H9 (cell line): ENCODE data around the gene MYOZ2. TPM values are rescaled to one million over a fixed set of nuclear protein-coding genes. Genes with fewer than 3 reads are reported as not detected.

ENCODE experiments used
- DNase-seq: peaks from one replicate; pipeline ENCODE4 v3.0.0-alpha.2; 2017
- H2AFZ ChIP-seq: one replicate; pipeline ENCODE4 v1.6.1; 2013; ENCODE audit warnings: mild to moderate bottlenecking, low read length, control low read depth, moderate library complexity
- H2AK5ac ChIP-seq: 2 replicates; pipeline ENCODE4 v1.6.1; 2013; ENCODE audit warnings: low read length, control low read depth, mixed read lengths; ENCODE audit not compliant: insufficient read length
- H2BK120ac ChIP-seq: one replicate; pipeline ENCODE4 v1.6.1; 2013; ENCODE audit warnings: low read depth, mild to moderate bottlenecking, low read length, control low read depth, inconsistent platforms; ENCODE audit not compliant: poor library complexity, severe bottlenecking
- H2BK12ac ChIP-seq: 2 replicates; pipeline ENCODE4 v1.6.1; 2013; ENCODE audit warnings: low read length, control low read depth, mixed read lengths, low read depth; ENCODE audit not compliant: insufficient read length
- H2BK15ac ChIP-seq: 2 replicates; pipeline ENCODE4 v1.6.1; 2013; ENCODE audit warnings: low read depth, low read length, control low read depth
- H2BK20ac ChIP-seq: one replicate; pipeline ENCODE4 v1.6.1; 2013; ENCODE audit warnings: low read depth, mild to moderate bottlenecking, low read length, control low read depth, inconsistent platforms; ENCODE audit not compliant: poor library complexity, severe bottlenecking
- H2BK5ac ChIP-seq: 2 replicates; pipeline ENCODE4 v1.6.1; 2013; ENCODE audit warnings: low read length, control low read depth, mixed read lengths; ENCODE audit not compliant: insufficient read length
- H3K14ac ChIP-seq: 2 replicates; pipeline ENCODE4 v1.6.1; 2013; ENCODE audit warnings: low read length, control low read depth; ENCODE audit not compliant: insufficient read depth
- H3K18ac ChIP-seq: 2 replicates; pipeline ENCODE4 v1.6.1; 2013; ENCODE audit warnings: low read depth, mild to moderate bottlenecking, mixed read lengths, low read length, control low read depth; ENCODE audit not compliant: insufficient read length
- H3K23ac ChIP-seq: 2 replicates; pipeline ENCODE4 v1.6.1; 2013; ENCODE audit warnings: low read length, control low read depth, mixed read lengths, low read depth; ENCODE audit not compliant: insufficient read length
- H3K23me2 ChIP-seq: 2 replicates; pipeline ENCODE4 v1.6.1; 2013; ENCODE audit warnings: low read depth, mild to moderate bottlenecking, mixed read lengths, low read length, control low read depth; ENCODE audit not compliant: insufficient read length, poor library complexity, severe bottlenecking
- H3K27ac ChIP-seq: 2 replicates; pipeline ENCODE4 v1.5.1; 2013; ENCODE audit warnings: low read length, control low read depth, mixed read lengths, low read depth; ENCODE audit not compliant: insufficient read length
- H3K27me3 ChIP-seq: 2 replicates; pipeline ENCODE4 v1.6.1; 2013; ENCODE audit warnings: low read length, control low read depth, inconsistent platforms; ENCODE audit not compliant: insufficient read depth
- H3K4ac ChIP-seq: 2 replicates; pipeline ENCODE4 v1.6.1; 2013; ENCODE audit warnings: low read depth, mild to moderate bottlenecking, control low read depth, inconsistent platforms, low read length, moderate library complexity
- H3K4me1 ChIP-seq: 2 replicates; pipeline ENCODE4 v1.6.1; 2013; ENCODE audit warnings: low read length, control low read depth, inconsistent platforms; ENCODE audit not compliant: insufficient read depth
- H3K4me2 ChIP-seq: 2 replicates; pipeline ENCODE4 v1.6.1; 2013; ENCODE audit warnings: low read length, control low read depth, mixed read lengths; ENCODE audit not compliant: insufficient read length, insufficient read depth
- H3K56ac ChIP-seq: 2 replicates; pipeline ENCODE4 v1.6.1; 2013; ENCODE audit warnings: low read depth, mild to moderate bottlenecking, mixed read lengths, low read length, control low read depth; ENCODE audit not compliant: insufficient read length
- H3K79me1 ChIP-seq: 2 replicates; pipeline ENCODE4 v1.6.1; 2013; ENCODE audit warnings: low read depth, mild to moderate bottlenecking, moderate library complexity, low read length, control low read depth, inconsistent platforms; ENCODE audit not compliant: insufficient read depth, poor library complexity, severe bottlenecking
- H3K79me2 ChIP-seq: 2 replicates; pipeline ENCODE4 v1.6.1; 2013; ENCODE audit warnings: low read length, control low read depth, inconsistent platforms; ENCODE audit not compliant: insufficient read depth
- H3K9ac ChIP-seq: 2 replicates; pipeline ENCODE4 v1.6.1; 2013; ENCODE audit warnings: low read length, control low read depth, mixed read lengths; ENCODE audit not compliant: insufficient read length; ENCODE audit errors: extremely low read depth
- H3K9me3 ChIP-seq: one replicate; pipeline ENCODE4 v1.6.1; 2013; ENCODE audit warnings: low read depth, low read length, inconsistent platforms; ENCODE audit not compliant: control insufficient read depth
- H3T11ph ChIP-seq: one replicate; pipeline ENCODE4 v1.6.1; 2013; ENCODE audit warnings: mild to moderate bottlenecking, low read length, control low read depth, inconsistent platforms
- H4K20me1 ChIP-seq: one replicate; pipeline ENCODE4 v1.6.1; 2013; ENCODE audit not compliant: control insufficient read depth, insufficient read length, insufficient read depth
- H4K5ac ChIP-seq: 2 replicates; pipeline ENCODE4 v1.6.1; 2013; ENCODE audit warnings: low read depth, mild to moderate bottlenecking, mixed read lengths, low read length, control low read depth; ENCODE audit not compliant: insufficient read length
- H4K8ac ChIP-seq: replicated peaks from 2 replicates; pipeline ENCODE4 v1.6.1; 2013; ENCODE audit warnings: low read length, control low read depth, mixed read lengths, low read depth; ENCODE audit not compliant: insufficient read length
- H4K91ac ChIP-seq: 2 replicates; pipeline ENCODE4 v1.6.1; 2013; ENCODE audit warnings: low read depth, mild to moderate bottlenecking, moderate library complexity, mixed read lengths, low read length, control low read depth; ENCODE audit not compliant: insufficient read length
- H3K27ac Mint-ChIP-seq, 3 experiments: 2 replicates in 2 of 3; 3 replicates in 1 of 3; pipeline ENCODE4 v1.8.0; 2020 to 2021; ENCODE audit warnings: mixed read lengths in 3 of 3, mild to moderate bottlenecking in 1 of 3, moderate library complexity in 1 of 3
- H3K27me3 Mint-ChIP-seq: 2 replicates; pipeline ENCODE4 v1.8.0; 2021; ENCODE audit warnings: low read depth, mild to moderate bottlenecking, moderate library complexity, mixed read lengths
- H3K36me3 Mint-ChIP-seq, 3 experiments: 2 replicates in 2 of 3; 3 replicates in 1 of 3; pipeline ENCODE4 v1.8.0; 2020 to 2021; ENCODE audit warnings: low read depth in 3 of 3, mixed read lengths in 3 of 3; ENCODE audit not compliant: insufficient read depth in 1 of 3
- H3K4me1 Mint-ChIP-seq, 2 experiments: 2 replicates each; pipeline ENCODE4 v1.8.0; 2020; ENCODE audit warnings: mixed read lengths in 2 of 2
- H3K4me3 Mint-ChIP-seq, 2 experiments: 2 replicates in 1 of 2; 3 replicates in 1 of 2; pipeline ENCODE4 v1.8.0; 2020 to 2021; ENCODE audit warnings: mild to moderate bottlenecking in 2 of 2, mixed read lengths in 2 of 2, moderate library complexity in 1 of 2
- H3K9me3 Mint-ChIP-seq, 2 experiments: 2 replicates in 1 of 2; 3 replicates in 1 of 2; pipeline ENCODE4 v1.8.0; 2020; ENCODE audit warnings: mild to moderate bottlenecking in 2 of 2, mixed read lengths in 2 of 2, moderate library complexity in 1 of 2
- WGBS: extraction: QIAGEN DNeasy Blood & Tissue Kit; methylation state at CpG from one replicate; pipeline ENCODE4 v1.1.7; 2013; ENCODE audit warnings: missing lambda C conversion rate, low lambda C conversion rate, mixed read lengths; ENCODE audit not compliant: insufficient read length; ENCODE audit errors: extremely low coverage; 5-methylcytosine and 5-hydroxymethylcytosine counted together
- total RNA-seq: library from RNA; stranded (reverse); gene quantifications from 2 replicates; pipeline ENCODE4 v1.2.1, GENCODE V29; 2021
- TF ChIP-seq, protein P1 (sequence below): fragments of 200-600 bp; sonication (generic); conservative IDR thresholded peaks from 3 replicates; pipeline ENCODE4 v1.8.0; 2021; ENCODE audit warnings: antibody characterized with exemption, mild to moderate bottlenecking

MYOZ2 gene
- total RNA-seq, 1 experiment from 2014 or later, result not detected

DNA sequence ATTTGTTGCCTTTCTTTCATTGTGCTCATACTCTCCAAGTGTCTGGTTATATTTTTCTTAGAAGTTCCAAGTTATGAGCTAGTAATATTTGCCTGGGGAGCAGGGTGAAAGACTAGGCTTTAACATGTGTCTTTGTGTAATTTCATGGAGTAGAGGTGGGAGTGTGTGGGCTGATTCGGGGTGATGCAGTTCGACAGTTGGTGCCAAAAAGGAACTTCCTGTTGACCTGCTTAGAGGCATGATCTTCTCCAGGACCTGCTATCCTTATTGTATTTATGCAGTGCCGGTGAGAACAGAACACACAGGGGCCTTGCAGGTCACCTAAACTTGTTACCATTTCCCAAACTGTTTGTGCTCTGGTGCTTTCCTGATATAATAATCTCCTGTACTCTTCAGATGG, 98.1 kb downstream of the MYOZ2 start:
- Histone ChIP-seq H3K27ac (no peak overlapping the region), H3K23me2 (no peaks in the 10 kb centered on the region), H2BK5ac (no peak overlapping the region), H4K91ac (no peak overlapping the region), H2BK120ac (no peak overlapping the region), H2BK20ac (no peak overlapping the region), H3K27me3 (no peaks in the 10 kb centered on the region), H3K18ac (no peak overlapping the region), H3K56ac (no peak overlapping the region), H4K5ac (no peak overlapping the region), H3K9me3 (no peaks in the 10 kb centered on the region), H4K8ac (no peak overlapping the region), H4K20me1 (no peaks in the 10 kb centered on the region), H3K9ac (no peak overlapping the region), H3T11ph (no peak overlapping the region), H3K4ac (no peak overlapping the region), H3K79me2 (no peaks in the 10 kb centered on the region), H2AFZ (no peak overlapping the region), H3K4me2 (no peak overlapping the region), H2AK5ac (no peak overlapping the region), H3K79me1 (no peaks in the 10 kb centered on the region), H2BK12ac (no peak overlapping the region), H3K4me1 (0 out of 2 replicates have a peak, but pooled peaks cover 1% of the 10 kb centered on the region), H3K23ac (no peak overlapping the region), H2BK15ac (no peak overlapping the region), H3K14ac (no peak overlapping the region)
- H3K27ac Mint-ChIP-seq, result peak overlapping the region in 2 of 3 experiments; percentile 32 to 81; a peak in 3 of 7 replicates
- no peak for DNase-seq
- H3K27me3 Mint-ChIP-seq, result no peaks in the 10 kb centered on the region
- TF ChIP-seq, protein P1, sequence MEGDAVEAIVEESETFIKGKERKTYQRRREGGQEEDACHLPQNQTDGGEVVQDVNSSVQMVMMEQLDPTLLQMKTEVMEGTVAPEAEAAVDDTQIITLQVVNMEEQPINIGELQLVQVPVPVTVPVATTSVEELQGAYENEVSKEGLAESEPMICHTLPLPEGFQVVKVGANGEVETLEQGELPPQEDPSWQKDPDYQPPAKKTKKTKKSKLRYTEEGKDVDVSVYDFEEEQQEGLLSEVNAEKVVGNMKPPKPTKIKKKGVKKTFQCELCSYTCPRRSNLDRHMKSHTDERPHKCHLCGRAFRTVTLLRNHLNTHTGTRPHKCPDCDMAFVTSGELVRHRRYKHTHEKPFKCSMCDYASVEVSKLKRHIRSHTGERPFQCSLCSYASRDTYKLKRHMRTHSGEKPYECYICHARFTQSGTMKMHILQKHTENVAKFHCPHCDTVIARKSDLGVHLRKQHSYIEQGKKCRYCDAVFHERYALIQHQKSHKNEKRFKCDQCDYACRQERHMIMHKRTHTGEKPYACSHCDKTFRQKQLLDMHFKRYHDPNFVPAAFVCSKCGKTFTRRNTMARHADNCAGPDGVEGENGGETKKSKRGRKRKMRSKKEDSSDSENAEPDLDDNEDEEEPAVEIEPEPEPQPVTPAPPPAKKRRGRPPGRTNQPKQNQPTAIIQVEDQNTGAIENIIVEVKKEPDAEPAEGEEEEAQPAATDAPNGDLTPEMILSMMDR, result no peak
- H3K4me1 Mint-ChIP-seq, result peaks cover 7 to 13% of the 10 kb centered on the region in 2 experiments
- peaks cover 3 to 13% (median 3%) of the 10 kb centered on the region in 3 experiments; a peak in 4 of 7 replicates for H3K36me3 Mint-ChIP-seq
- no CpG with 5 or more reads among the region's 3 CpGs for WGBS
- no peak overlapping the region for H3K4me3 Mint-ChIP-seq
- no peaks in the 10 kb centered on the region for H3K9me3 Mint-ChIP-seq
